IMR-90 (cell line): Measurements from ENCODE around the gene PSD2. TPM values are rescaled to one million over a fixed set of nuclear protein-coding genes. Genes with fewer than 3 reads are reported as not detected.

Experiments
- ATAC-seq: fragments of 200-7000 bp; cut with Tn5 transposase; 2 replicates; pipeline ENCODE4 v1.9.1; 2020; ENCODE audit warnings: low read depth, mild to moderate bottlenecking, moderate library complexity
- BruUV-seq: library from RNA; stranded (reverse); fragments of 400-500 nt; replicated peaks from 2 replicates; lab custom pipeline; 2021; lab: Mats Ljungman, UMichigan
- CTCF ChIA-PET: fragments of 300-600 bp; formaldehyde crosslinking; extraction: SDS; loops from one replicate; lab custom pipeline; 2021; ENCODE audit warnings: antibody characterized with exemption; lab: Yijun Ruan, JAX
- POLR2A ChIA-PET: fragments of 300-600 bp; sonication (Branson Sonifier 250); formaldehyde crosslinking; loops from one replicate; lab custom pipeline; 2022; ENCODE audit warnings: antibody characterized with exemption; ENCODE audit not compliant: unreplicated experiment; lab: Charles Lee
- DNase-seq: peaks from one replicate; pipeline ENCODE4 v3.0.0; 2013
- H2AFZ ChIP-seq: replicated peaks from 2 replicates; pipeline ENCODE3; 2013; ENCODE audit warnings: low read length, mild to moderate bottlenecking; ENCODE audit not compliant: poor library complexity
- H2AK5ac ChIP-seq: 2 replicates; pipeline ENCODE4 v1.6.1; 2013; ENCODE audit warnings: low read depth, low read length, inconsistent platforms
- H2AK9ac ChIP-seq: replicated peaks from 2 replicates; pipeline ENCODE3; 2013; ENCODE audit warnings: mild to moderate bottlenecking, low read depth, low read length, moderate library complexity; ENCODE audit not compliant: poor library complexity
- H2BK120ac ChIP-seq: 2 replicates; pipeline ENCODE4 v1.6.1; 2013; ENCODE audit warnings: low read depth, low read length, inconsistent platforms
- H2BK15ac ChIP-seq: 3 replicates; pipeline ENCODE4 v1.6.1; 2013; ENCODE audit warnings: low read depth, low read length, inconsistent platforms
- H2BK20ac ChIP-seq: 2 replicates; pipeline ENCODE4 v1.6.1; 2013; ENCODE audit warnings: low read depth, mild to moderate bottlenecking, inconsistent platforms, low read length, moderate library complexity
- H2BK5ac ChIP-seq: 2 replicates; pipeline ENCODE4 v1.6.1; 2013; ENCODE audit warnings: mild to moderate bottlenecking, low read depth, low read length, inconsistent platforms; ENCODE audit not compliant: poor library complexity, severe bottlenecking
- H3K14ac ChIP-seq: replicated peaks from 2 replicates; pipeline ENCODE4 v1.6.1; 2013; ENCODE audit warnings: low read depth, low read length, inconsistent platforms
- H3K18ac ChIP-seq: 2 replicates; pipeline ENCODE4 v1.6.1; 2013; ENCODE audit warnings: low read depth, low read length, control low read depth
- H3K23ac ChIP-seq: 2 replicates; pipeline ENCODE4 v1.6.1; 2013; ENCODE audit warnings: low read depth, low read length, inconsistent platforms
- H3K27ac ChIP-seq: 2 replicates; pipeline ENCODE4 v1.5.1; 2013; ENCODE audit warnings: mild to moderate bottlenecking, control low read depth, low read length; ENCODE audit not compliant: insufficient read depth
- H3K27me3 ChIP-seq: 2 replicates; pipeline ENCODE4 v1.6.1; 2013; ENCODE audit warnings: low read length; ENCODE audit not compliant: control insufficient read depth, insufficient read depth
- H3K36me3 ChIP-seq: 2 replicates; pipeline ENCODE4 v1.6.1; 2013; ENCODE audit warnings: low read length, mixed read lengths; ENCODE audit not compliant: control insufficient read depth, insufficient read depth
- H3K4ac ChIP-seq: 2 replicates; pipeline ENCODE4 v1.6.1; 2013; ENCODE audit warnings: low read depth, low read length, inconsistent platforms
- H3K4me1 ChIP-seq: 2 replicates; pipeline ENCODE4 v1.6.1; 2013; ENCODE audit warnings: low read length, mixed read lengths; ENCODE audit not compliant: control insufficient read depth, insufficient read depth
- H3K4me2 ChIP-seq: 2 replicates; pipeline ENCODE4 v1.6.1; 2013; ENCODE audit warnings: low read depth, mild to moderate bottlenecking, control low read depth, low read length, moderate library complexity
- H3K4me3 ChIP-seq: 2 replicates; pipeline ENCODE4 v1.5.1; 2013; ENCODE audit warnings: low read depth, mild to moderate bottlenecking, control low read depth, low read length, moderate library complexity; ENCODE audit not compliant: insufficient read depth
- H3K56ac ChIP-seq: 2 replicates; pipeline ENCODE4 v1.6.1; 2013; ENCODE audit warnings: low read length, inconsistent platforms; ENCODE audit not compliant: insufficient read depth; ENCODE audit errors: extremely low read depth
- H3K79me1 ChIP-seq, 2 experiments: 2 replicates each; pipeline ENCODE4 v1.6.1; 2013; ENCODE audit warnings: low read length in 2 of 2, inconsistent platforms in 1 of 2, low read depth in 1 of 2
- H3K9ac ChIP-seq: 2 replicates; pipeline ENCODE4 v1.6.1; 2013; ENCODE audit warnings: low read depth, low read length, control low read depth
- H3K9me1 ChIP-seq: 2 replicates; pipeline ENCODE4 v1.6.1; 2013; ENCODE audit warnings: low read length, inconsistent platforms; ENCODE audit not compliant: insufficient read depth
- H3K9me3 ChIP-seq: 2 replicates; pipeline ENCODE4 v1.6.1; 2013; ENCODE audit warnings: low read length; ENCODE audit not compliant: control insufficient read depth, insufficient read depth
- H4K20me1 ChIP-seq: 2 replicates; pipeline ENCODE4 v1.6.1; 2013; ENCODE audit warnings: low read length, inconsistent platforms; ENCODE audit not compliant: insufficient read depth
- H4K5ac ChIP-seq: 2 replicates; pipeline ENCODE4 v1.6.1; 2013; ENCODE audit warnings: mild to moderate bottlenecking, low read depth, low read length, control low read depth
- H4K8ac ChIP-seq, 2 experiments: 2 replicates each; pipeline ENCODE4 v1.6.1; 2013; ENCODE audit warnings: low read depth in 2 of 2, low read length in 2 of 2, control low read depth in 1 of 2, inconsistent platforms in 1 of 2
- H4K91ac ChIP-seq: 2 replicates; pipeline ENCODE4 v1.6.1; 2013; ENCODE audit warnings: low read depth, low read length, inconsistent platforms; ENCODE audit not compliant: insufficient read depth
- CEBPB ChIP-seq: IDR thresholded peaks from 2 replicates; pipeline ENCODE4 v1.6.1; 2012; ENCODE audit warnings: low read depth, low read length, improper control_type of control experiment
- CHD1 ChIP-seq: IDR thresholded peaks from 2 replicates; pipeline ENCODE4 v1.6.1; 2012; ENCODE audit warnings: low read depth, low read length, improper control_type of control experiment
- CTCF ChIP-seq: conservative IDR thresholded peaks from 2 replicates; pipeline ENCODE4 v1.5.1; 2012; ENCODE audit warnings: mild to moderate bottlenecking, low read depth, low read length, improper control_type of control experiment
- FOS ChIP-seq: fragments of 150-350 bp; IDR thresholded peaks from 2 replicates; pipeline ENCODE4 v1.6.1; 2016; ENCODE audit warnings: low read depth, low read length
- MAFK ChIP-seq: IDR thresholded peaks from 2 replicates; pipeline ENCODE4 v1.6.1; 2012; ENCODE audit warnings: low read depth, low read length, improper control_type of control experiment
- POLR2A ChIP-seq: IDR thresholded peaks from 2 replicates; pipeline ENCODE4 v1.6.1; 2012; ENCODE audit warnings: mild to moderate bottlenecking, low read depth, low read length
- RCOR1 ChIP-seq: IDR thresholded peaks from 2 replicates; pipeline ENCODE4 v1.6.1; 2012; ENCODE audit warnings: mild to moderate bottlenecking, low read length, improper control_type of control experiment; ENCODE audit not compliant: insufficient replicate concordance
- USF2 ChIP-seq: fragments of 150-350 bp; IDR thresholded peaks from 2 replicates; pipeline ENCODE4 v1.6.1; 2017; ENCODE audit warnings: mild to moderate bottlenecking, antibody characterized with exemption, low read length, low read depth
- WGBS, 2 experiments: methylation state at CpG; one replicate each; pipeline versions ENCODE4 v1.1.5 to v1.1.7; 2013; ENCODE audit warnings: missing lambda C conversion rate in 2 of 2; ENCODE audit not compliant: insufficient read length in 1 of 2; ENCODE audit errors: extremely low coverage in 2 of 2; 5-methylcytosine and 5-hydroxymethylcytosine counted together
- dilution Hi-C: fragments of 300-500 bp; cut with HindIII; formaldehyde crosslinking; loops from one replicate; pipeline ENCODE4 v1.14.3; 2018; ENCODE audit warnings: low sequenced_read_pairs; ENCODE audit not compliant: unreplicated experiment
- in situ Hi-C: fragments of 300-500 bp; cut with MboI; formaldehyde crosslinking; loops from 3 replicates; pipeline ENCODE4 v1.14.3; 2019; ENCODE audit warnings: low sequenced_read_pairs, inconsistent platforms, mixed read lengths
- intact Hi-C: fragments of 100-400 bp; cut with micrococcal nuclease; formaldehyde crosslinking; loops from 2 replicates; pipeline ENCODE4 v1.10.0; 2022
- polyA plus RNA-seq, 3 experiments: library from polyadenylated mRNA; depleted of rRNA; stranded (reverse); fragments of >200 nt; gene quantifications; 2 replicates each; pipeline ENCODE4 v1.2.3, GENCODE V29; 2012; ENCODE audit warnings: low replicate concordance in 1 of 3
- total RNA-seq: library from RNA; depleted of rRNA; stranded (reverse); fragments of >200 nt; gene quantifications from 2 replicates; pipeline ENCODE4 v1.2.3, GENCODE V29; 2012

Gene PSD2
- total and polyA plus RNA-seq, 2 of the 4 experiments (the other 2 are of a cell fraction), result 0.05 TPM; not detected in 1

- no peak for TF ChIP-seq CTCF
These were observed 37.7 kb upstream of the PSD2 start (continued) for GRCh38 chr5:139757727-139758509.

DNA sequence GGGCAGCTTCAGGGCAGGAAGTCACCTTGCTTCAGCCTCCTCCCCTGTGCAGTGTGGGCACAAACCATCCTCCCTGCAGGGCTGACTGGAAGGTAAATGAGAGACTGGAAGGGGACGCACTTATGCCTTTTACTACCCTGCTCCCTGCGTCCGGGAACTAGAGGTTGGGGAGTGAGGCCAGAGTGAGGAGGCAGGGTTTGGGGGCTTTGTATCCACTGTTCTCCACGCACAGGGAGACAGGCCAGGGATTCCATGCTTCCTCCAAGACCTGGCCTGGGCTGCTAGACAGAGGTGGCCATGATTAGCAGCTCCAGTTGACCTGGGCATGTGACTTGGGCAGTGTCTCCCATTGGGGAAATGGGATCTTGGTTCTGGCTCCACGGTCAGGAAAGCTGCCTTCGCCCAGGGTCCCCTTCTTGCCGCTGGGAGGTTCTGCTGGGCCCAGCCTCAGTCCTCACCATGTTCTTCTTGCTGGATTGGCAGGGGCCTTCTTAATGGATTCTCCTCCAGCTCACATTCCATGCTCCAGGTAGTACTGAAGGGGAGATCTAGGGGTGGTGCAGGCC is 37.0 kb upstream of the PSD2 start:
- no peak overlapping the region for H4K5ac ChIP-seq
- H3K4me1 ChIP-seq, result no peaks in the 10 kb centered on the region
- 0 out of 2 replicates have a peak, but pooled peaks cover 3% of the 10 kb centered on the region for H4K20me1 ChIP-seq
- no peak overlapping the region for H4K8ac ChIP-seq
- no peak overlapping the region for H2BK15ac ChIP-seq
- ATAC-seq, result no peak
- no peak overlapping the region for H2BK20ac ChIP-seq
- in situ Hi-C loops, result no loop called here
- intact Hi-C loops, result no loop called here
- no peak for DNase-seq
- H2BK5ac ChIP-seq, result no peak overlapping the region
- no peak overlapping the region for H3K23ac ChIP-seq
- POLR2A ChIA-PET, result no interaction called here
- H3K14ac ChIP-seq, result no peak overlapping the region
- no peak overlapping the region for H2AFZ ChIP-seq
- BruUV-seq, result no TSS peak
- no peak overlapping the region for H3K56ac ChIP-seq
- H3K9me1 ChIP-seq, result no peaks in the 10 kb centered on the region; the same call in 1 of the 2 replicates
- no peak overlapping the region for H2BK120ac ChIP-seq
- TF ChIP-seq CHD1 (no peak), CEBPB (no peak), FOS (no peak), RCOR1 (no peak), MAFK (no peak), POLR2A (no peak), CTCF (no peak), USF2 (no peak)
- WGBS, 2 experiments, result no CpG with 5 or more reads among the region's 7 CpGs
- no peak overlapping the region for H3K27ac ChIP-seq
- CTCF ChIA-PET, result no interaction called here
- H3K9me3 ChIP-seq, result no peaks in the 10 kb centered on the region
- H3K18ac ChIP-seq, result no peak overlapping the region
- no peak overlapping the region for H4K91ac ChIP-seq
- no peak overlapping the region for H3K4me3 ChIP-seq
- no peak overlapping the region for H3K4me2 ChIP-seq
- no peaks in the 10 kb centered on the region for H3K79me1 ChIP-seq
- no peak overlapping the region for H3K9ac ChIP-seq
- H3K27me3 ChIP-seq, result peaks cover 52% of the 10 kb centered on the region
- no peak overlapping the region for H2AK9ac ChIP-seq
- no peak overlapping the region for H2AK5ac ChIP-seq
- H3K4ac ChIP-seq, result no peak overlapping the region
- no peaks in the 10 kb centered on the region for H3K36me3 ChIP-seq
- dilution Hi-C loops, result loop anchor here (25.0 kb wide), 1 partner anchor 121 kb away; the partner anchor contains the start of gene CXXC5
